HG03060 (cell line): Measurements from ENCODE around the gene SUSD2.

Source experiments
- ATAC-seq: cut with Tn5 transposase; IDR thresholded peaks from one replicate; pipeline ENCODE4 v1.9.1; 2021; ENCODE audit warnings: low read depth, moderate number of reproducible peaks; ENCODE audit not compliant: unreplicated experiment

Gene SUSD2

GRCh38 chr22:24148266-24149197 is 32.8 kb upstream of the SUSD2 start:
- ATAC-seq, result no peak

DNA sequence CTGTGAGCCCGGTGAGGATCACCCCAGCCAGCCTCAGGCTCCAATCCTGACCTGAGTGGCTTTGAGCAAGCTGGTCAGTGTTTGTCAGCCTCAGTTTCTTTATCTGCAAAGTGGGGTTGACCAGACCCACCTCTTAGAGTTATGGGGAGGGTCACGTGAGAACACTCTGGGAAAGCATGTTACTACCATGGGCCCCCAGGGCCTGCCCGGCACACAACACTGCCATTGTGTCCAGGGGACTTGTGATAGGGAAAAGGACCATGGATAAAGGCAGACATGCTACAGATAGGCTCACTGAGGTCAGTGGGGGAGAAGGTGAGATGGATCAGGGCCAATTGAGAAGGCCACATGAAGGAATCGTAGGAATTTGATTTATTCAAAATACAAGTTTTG is 32.1 kb upstream of the SUSD2 start:
- ATAC-seq, result no peak

- no peak for ATAC-seq
Measured at GRCh38 chr22:24153353-24153752, 27.9 kb upstream of the SUSD2 start.

DNA sequence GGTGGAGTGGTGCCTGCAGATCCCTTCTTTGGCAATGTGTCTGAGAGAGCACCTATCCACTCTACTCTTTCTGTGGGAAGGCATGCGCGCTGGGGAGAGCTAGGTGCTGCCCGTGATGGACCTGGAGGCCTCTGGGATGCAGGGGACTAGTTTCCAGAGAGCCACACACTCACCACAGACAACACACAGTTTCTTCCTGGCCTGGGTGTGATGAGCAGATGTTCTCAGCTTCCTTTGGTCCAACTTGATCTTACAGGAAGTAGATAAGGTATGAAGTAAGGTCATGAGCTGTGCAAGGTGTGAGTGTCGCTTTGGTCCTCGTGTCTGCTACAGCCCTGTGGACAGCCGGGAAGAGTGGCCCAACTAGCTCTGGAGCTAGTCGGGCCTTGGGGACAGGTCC is 27.3 kb upstream of the SUSD2 start:
- ATAC-seq, result no peak

- ATAC-seq, result no peak
Measured at GRCh38 chr22:24154826-24155225, 26.5 kb upstream of the SUSD2 start.

- ATAC-seq, result no peak
Measured at GRCh38 chr22:24155627-24156140, 25.6 kb upstream of the SUSD2 start.

DNA sequence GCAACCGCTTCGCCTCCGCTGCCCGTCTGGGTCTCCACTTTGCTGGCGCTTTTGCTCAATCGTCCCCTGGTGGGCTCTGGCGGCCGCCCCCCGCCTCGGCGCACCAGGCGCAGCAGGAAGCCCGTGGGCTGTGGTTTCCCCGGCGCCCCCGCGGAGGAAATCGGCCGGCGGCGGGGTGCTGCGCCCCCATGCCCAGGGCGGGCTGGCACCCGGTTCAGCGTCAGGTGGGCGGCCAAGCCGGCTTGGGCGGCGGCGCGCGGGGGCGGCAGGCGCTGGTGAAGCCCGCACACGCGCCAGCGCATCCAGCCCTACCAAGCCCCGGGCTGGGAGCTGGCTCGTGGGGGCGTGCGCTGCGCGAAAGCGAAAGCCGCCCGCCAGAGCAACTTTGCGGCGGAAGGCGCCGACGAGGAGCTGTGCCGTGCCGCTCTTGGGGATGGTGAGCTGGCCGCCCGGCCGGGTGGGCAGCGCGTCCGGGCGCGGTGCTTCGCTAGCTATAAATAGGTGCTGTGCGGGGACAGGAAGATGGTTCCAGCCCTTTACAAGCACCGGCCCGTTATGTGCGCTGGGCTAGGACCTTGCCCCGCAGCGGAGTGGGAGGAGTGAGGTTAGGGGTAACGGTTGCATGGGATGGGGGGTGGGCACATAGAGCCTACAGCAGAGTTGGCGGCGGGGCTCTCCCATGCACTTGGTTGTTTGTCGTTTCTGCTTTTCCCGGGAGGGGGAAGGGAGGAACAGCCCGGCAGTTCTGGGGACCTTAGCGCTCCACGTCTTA is 25.0 kb upstream of the SUSD2 start:
- ATAC-seq, result no peak

GRCh38 chr22:24156913-24157821 is 24.1 kb upstream of the SUSD2 start:
- peak; percentile 60 for ATAC-seq

DNA sequence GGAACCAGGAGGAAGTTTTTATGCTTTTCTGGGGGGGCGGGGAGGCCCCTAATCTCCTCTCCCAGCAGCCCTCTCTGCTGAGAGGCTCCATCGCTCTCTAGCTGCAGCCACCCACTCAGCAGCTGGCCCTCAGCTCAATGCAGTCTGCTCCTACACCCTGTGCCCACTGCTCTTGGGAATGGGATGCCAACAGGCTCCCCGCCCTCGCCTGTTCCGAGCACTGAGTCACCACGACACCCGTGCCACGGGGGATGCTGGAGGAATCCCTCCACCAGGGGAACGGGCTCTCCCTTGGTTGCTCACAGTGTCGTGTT is 23.5 kb upstream of the SUSD2 start:
- ATAC-seq, result no peak

DNA sequence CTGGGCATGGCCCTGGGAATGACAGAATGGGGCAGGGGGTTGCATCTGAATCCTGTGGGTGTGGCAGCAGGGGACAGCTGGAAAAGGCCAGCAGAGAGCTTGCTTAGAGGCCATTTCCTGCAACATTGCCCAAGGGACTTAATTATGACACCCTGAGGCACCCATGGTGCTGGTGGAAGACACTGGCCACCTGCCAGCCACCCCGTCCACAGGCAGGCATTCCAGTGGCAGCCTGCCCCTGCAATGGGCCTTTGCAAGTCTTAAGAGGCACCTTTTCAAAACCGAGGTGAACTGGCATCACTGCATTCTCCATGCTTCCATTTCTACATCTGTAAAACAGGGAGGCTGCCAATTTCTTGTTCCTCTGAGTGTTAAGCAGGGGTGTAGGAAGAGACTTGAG is 21.6 kb upstream of the SUSD2 start:
- ATAC-seq, result no peak

- ATAC-seq, result no peak
Measured at GRCh38 chr22:24160546-24160945, 20.7 kb upstream of the SUSD2 start.

- ATAC-seq, result no peak
Measured at GRCh38 chr22:24161485-24161884, 19.8 kb upstream of the SUSD2 start.

DNA sequence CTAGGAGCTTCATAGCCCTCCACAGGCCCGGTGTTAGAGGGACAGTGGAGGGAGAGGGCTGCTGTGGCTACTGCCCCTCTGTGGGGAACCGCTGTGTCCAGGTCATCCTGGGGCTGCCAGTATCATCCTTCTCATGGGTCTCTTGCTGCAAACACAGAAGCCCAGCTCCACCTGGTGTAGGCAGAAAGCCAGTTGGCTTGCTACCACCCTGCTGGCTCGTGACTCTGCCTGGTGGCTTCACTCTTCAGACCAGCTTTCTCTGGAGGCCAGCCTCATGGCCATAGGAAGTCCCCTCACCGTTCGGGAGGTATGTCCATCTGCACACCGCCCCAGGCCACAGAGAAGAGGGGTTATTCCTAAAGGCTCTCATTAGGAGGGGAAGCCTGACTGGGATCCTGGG is 19.4 kb upstream of the SUSD2 start:
- ATAC-seq, result no peak

GRCh38 chr22:24162436-24162835 is 18.9 kb upstream of the SUSD2 start:
- no peak for ATAC-seq

GRCh38 chr22:24164243-24164642 is 17.0 kb upstream of the SUSD2 start:
- ATAC-seq, result no peak

DNA sequence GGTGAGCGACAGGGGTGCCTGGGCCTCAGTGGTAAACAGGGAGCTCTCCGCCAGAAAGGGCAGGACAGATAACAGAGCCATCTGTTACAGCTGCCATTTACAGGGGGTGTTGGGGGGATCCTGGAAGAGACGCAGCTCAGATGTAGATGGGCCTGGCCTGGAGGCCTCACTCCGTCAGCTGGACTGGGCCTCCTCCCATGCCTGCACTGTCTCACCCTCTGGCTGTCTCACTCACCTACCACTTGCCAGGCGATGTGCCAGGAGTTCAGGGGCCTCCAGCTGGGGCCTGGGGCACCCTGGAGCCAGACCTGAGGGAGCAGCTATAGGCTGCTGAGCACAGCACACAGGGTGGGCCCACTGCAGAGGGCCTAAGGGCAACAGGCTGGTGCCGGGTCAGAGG is 16.3 kb upstream of the SUSD2 start:
- no peak for ATAC-seq

DNA sequence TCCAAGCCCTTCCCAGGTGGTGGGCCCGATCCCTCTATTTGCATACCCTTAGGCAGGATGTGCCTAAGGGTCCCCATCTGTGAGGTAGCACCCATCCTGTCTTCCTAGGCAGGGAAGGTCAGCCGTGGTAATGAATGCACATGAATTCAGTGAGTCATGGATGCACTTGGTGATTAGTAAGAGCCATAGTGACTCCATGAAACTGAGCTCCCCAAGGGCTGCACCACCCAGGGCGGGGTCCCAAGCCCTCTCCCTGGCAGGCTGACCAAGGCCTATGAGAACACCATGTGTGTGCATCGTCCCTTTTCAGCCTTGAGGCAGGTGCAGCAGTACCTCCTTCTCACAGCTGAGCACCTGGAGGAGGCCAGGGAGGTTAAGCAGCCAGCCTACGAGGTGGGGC is 15.6 kb upstream of the SUSD2 start:
- ATAC-seq, result no peak

GRCh38 chr22:24166811-24167210 is 14.5 kb upstream of the SUSD2 start:
- ATAC-seq, result no peak

GRCh38 chr22:24169439-24170058 is 11.7 kb upstream of the SUSD2 start:
- ATAC-seq, result no peak

DNA sequence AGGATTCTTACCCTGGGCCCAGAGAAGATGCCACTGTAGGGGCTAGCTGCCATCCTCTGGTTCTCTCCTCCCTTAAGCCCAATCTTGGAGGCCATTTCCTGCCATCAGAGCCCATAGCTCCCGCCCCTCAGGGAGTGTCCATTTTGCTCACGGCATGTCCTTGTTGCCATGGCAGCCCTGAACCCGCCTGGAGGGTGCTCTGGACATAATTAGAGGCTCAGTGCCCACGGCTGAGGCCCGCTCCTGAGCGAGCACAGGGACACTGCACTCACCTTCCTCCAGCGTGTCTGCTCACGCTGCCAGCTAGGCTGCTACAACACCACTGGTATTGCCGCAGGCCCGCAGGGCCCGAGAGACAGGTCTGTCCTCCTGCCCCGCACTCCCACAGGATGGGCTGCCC is 11.1 kb upstream of the SUSD2 start:
- no peak for ATAC-seq
